OCI-LY7 (cell line): ENCODE measurements around the gene SUFU.

Experiments used
- EZH2phosphoT487 ChIP-seq: fragments of 200-600 bp; sonication (generic); IDR thresholded peaks from 2 replicates; pipeline ENCODE4 v1.6.1; 2018; ENCODE audit warnings: low read depth, borderline replicate concordance, mild to moderate bottlenecking, mixed run types, antibody characterized with exemption, low read length, moderate library complexity, mixed read lengths
- TF ChIP-seq, protein P1 (sequence below): fragments of 200-600 bp; sonication (generic); conservative IDR thresholded peaks from 2 replicates; pipeline ENCODE4 v1.5.1; 2014; ENCODE audit warnings: mild to moderate bottlenecking, antibody characterized with exemption, low read length, moderate library complexity, mixed read lengths

GRCh38 chr10:102658802-102659201 lies 155.0 kb downstream of the SUFU start:
- TF ChIP-seq EZH2phosphoT487, result no peak
- TF ChIP-seq, protein P1, sequence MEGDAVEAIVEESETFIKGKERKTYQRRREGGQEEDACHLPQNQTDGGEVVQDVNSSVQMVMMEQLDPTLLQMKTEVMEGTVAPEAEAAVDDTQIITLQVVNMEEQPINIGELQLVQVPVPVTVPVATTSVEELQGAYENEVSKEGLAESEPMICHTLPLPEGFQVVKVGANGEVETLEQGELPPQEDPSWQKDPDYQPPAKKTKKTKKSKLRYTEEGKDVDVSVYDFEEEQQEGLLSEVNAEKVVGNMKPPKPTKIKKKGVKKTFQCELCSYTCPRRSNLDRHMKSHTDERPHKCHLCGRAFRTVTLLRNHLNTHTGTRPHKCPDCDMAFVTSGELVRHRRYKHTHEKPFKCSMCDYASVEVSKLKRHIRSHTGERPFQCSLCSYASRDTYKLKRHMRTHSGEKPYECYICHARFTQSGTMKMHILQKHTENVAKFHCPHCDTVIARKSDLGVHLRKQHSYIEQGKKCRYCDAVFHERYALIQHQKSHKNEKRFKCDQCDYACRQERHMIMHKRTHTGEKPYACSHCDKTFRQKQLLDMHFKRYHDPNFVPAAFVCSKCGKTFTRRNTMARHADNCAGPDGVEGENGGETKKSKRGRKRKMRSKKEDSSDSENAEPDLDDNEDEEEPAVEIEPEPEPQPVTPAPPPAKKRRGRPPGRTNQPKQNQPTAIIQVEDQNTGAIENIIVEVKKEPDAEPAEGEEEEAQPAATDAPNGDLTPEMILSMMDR, result no peak
